ENCODE measurements around the gene CNKSR3.

- no peak for TF ChIP-seq CTCF (IDR thresholded peaks at IDR 0.05)
- TF ChIP-seq POLR2A (IDR thresholded peaks at IDR 0.05) = no peak
Measured at GRCh38 chr6:154359161-154359574, 151.3 kb downstream of the CNKSR3 start.

Measured in body of pancreas (tissue), 4 donors.